Measurements from ENCODE around the gene GTF2F1.

DNA sequence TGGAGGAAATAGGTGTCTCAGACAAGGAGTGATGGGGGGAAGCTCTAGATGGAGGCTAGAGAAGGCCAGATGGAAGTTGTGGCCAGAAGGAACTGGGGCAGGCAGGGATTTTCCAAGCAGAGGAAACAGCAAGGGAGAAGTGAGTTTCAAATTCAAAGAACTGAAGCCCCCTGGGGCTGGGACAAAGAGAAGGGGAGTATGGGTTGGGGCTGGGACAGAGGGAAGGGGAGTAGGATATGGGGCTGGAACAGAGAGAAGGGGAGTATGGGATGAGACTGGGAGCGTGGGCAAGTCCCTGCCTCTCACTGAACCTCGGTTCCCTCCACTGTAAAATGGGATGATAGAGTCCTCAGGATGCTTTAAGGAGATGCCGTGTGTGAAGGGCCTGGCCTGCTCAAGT lies 1.9 kb upstream of the GTF2F1 start:
- TF ChIP-seq, protein P1, sequence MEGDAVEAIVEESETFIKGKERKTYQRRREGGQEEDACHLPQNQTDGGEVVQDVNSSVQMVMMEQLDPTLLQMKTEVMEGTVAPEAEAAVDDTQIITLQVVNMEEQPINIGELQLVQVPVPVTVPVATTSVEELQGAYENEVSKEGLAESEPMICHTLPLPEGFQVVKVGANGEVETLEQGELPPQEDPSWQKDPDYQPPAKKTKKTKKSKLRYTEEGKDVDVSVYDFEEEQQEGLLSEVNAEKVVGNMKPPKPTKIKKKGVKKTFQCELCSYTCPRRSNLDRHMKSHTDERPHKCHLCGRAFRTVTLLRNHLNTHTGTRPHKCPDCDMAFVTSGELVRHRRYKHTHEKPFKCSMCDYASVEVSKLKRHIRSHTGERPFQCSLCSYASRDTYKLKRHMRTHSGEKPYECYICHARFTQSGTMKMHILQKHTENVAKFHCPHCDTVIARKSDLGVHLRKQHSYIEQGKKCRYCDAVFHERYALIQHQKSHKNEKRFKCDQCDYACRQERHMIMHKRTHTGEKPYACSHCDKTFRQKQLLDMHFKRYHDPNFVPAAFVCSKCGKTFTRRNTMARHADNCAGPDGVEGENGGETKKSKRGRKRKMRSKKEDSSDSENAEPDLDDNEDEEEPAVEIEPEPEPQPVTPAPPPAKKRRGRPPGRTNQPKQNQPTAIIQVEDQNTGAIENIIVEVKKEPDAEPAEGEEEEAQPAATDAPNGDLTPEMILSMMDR (conservative IDR thresholded peaks at IDR 0.05) = no peak
- no peak for TF ChIP-seq EZH2 (IDR thresholded peaks at IDR 0.05; ENCODE audit: low read depth)

Data from PC-9 (cell line).